MCF 10A (cell line): ENCODE measurements around the gene ARHGAP42. TPM values are rescaled to one million over a fixed set of nuclear protein-coding genes. Genes with fewer than 3 reads are reported as not detected.
A peak's percentile ranks its signal among the peaks of the same experiment; 100 is the strongest.

Source experiments
- BruUV-seq: library from RNA; stranded (reverse); fragments of 400-500 nt; replicated peaks from 2 replicates; lab custom pipeline; 2021; lab: Mats Ljungman, UMichigan
- CTCF ChIA-PET: fragments of 300-600 bp; sonication (Branson Sonifier 250); formaldehyde crosslinking; extraction: SDS; loops from one replicate; lab custom pipeline; 2021; ENCODE audit warnings: antibody characterized with exemption, inconsistent platforms; lab: Yijun Ruan, JAX
- POLR2A ChIA-PET: fragments of 300-600, 350-650 bp; sonication (Branson Sonifier 250); formaldehyde crosslinking; extraction: SDS; loops from one replicate; lab custom pipeline; 2020; ENCODE audit warnings: antibody characterized with exemption, inconsistent platforms; lab: Yijun Ruan, JAX
- DNase-seq: peaks from one replicate; pipeline ENCODE4 v3.0.0-alpha.2; 2018; ENCODE audit not compliant: unreplicated experiment
- H3K27ac Mint-ChIP-seq: one replicate; pipeline ENCODE4 v1.8.0; 2022; ENCODE audit warnings: mild to moderate bottlenecking, low read depth, mixed read lengths; ENCODE audit not compliant: unreplicated experiment
- H3K27me3 Mint-ChIP-seq: one replicate; pipeline ENCODE4 v1.8.0; 2022; ENCODE audit warnings: mixed read lengths; ENCODE audit not compliant: insufficient read depth, unreplicated experiment
- H3K36me3 Mint-ChIP-seq: one replicate; pipeline ENCODE4 v1.8.0; 2022; ENCODE audit warnings: mild to moderate bottlenecking, moderate library complexity, mixed read lengths; ENCODE audit not compliant: insufficient read depth, unreplicated experiment
- H3K4me1 Mint-ChIP-seq: one replicate; pipeline ENCODE4 v1.8.0; 2022; ENCODE audit warnings: mixed read lengths; ENCODE audit not compliant: insufficient read depth, unreplicated experiment
- H3K4me3 Mint-ChIP-seq: one replicate; pipeline ENCODE4 v1.8.0; 2022; ENCODE audit warnings: mild to moderate bottlenecking, moderate library complexity, mixed read lengths; ENCODE audit not compliant: unreplicated experiment
- H3K9me3 Mint-ChIP-seq: one replicate; pipeline ENCODE4 v1.8.0; 2022; ENCODE audit warnings: mixed read lengths; ENCODE audit not compliant: unreplicated experiment
- CTCF ChIP-seq: fragments of 200-600 bp; IDR thresholded peaks from one replicate; pipeline ENCODE4 v1.8.0; 2022; ENCODE audit warnings: antibody characterized with exemption, mild to moderate bottlenecking; ENCODE audit not compliant: unreplicated experiment
- intact Hi-C: fragments of 100-400 bp; cut with micrococcal nuclease; formaldehyde crosslinking; loops from 2 replicates; pipeline ENCODE4 v1.14.1; 2022
- total RNA-seq: library from RNA; stranded (reverse); gene quantifications from 2 replicates; pipeline ENCODE4 v1.2.3, GENCODE V29; 2022

The ARHGAP42 gene
- total RNA-seq, 1 experiment from 2014 or later, result 2.5 TPM

- intact Hi-C loops, result no loop called here
- H3K27ac Mint-ChIP-seq, result no peak overlapping the region
- DNase-seq, result no peak
- no peaks in the 10 kb centered on the region for H3K27me3 Mint-ChIP-seq
- H3K4me1 Mint-ChIP-seq, result no peaks in the 10 kb centered on the region
- BruUV-seq, result no TSS peak
- TF ChIP-seq CTCF, result no peak
- CTCF ChIA-PET, result interaction anchor here (1.1 to 4.5 kb wide), 2 partner anchors 11 to 464 kb away, joined by 5 to 17 read pairs; no protein-coding TSS in a partner anchor
- H3K4me3 Mint-ChIP-seq, result no peak overlapping the region
- POLR2A ChIA-PET, result no interaction called here
- H3K9me3 Mint-ChIP-seq, result no peaks in the 10 kb centered on the region
- no peaks in the 10 kb centered on the region for H3K36me3 Mint-ChIP-seq
Observed at GRCh38 chr11:100972046-100972445, 285.0 kb downstream of the ARHGAP42 start.

- no TSS peak for BruUV-seq
- intact Hi-C loops, result no loop called here
- TF ChIP-seq CTCF, result no peak
- no peak for DNase-seq
- ChIA-PET POLR2A (no interaction called here), CTCF (interaction anchor here (0.6 to 7.7 kb wide), 6 partner anchors 137 to 460 kb away, joined by 3 to 183 read pairs (median 3); no protein-coding TSS in a partner anchor)
- no peaks in the 10 kb centered on the region for H3K36me3 Mint-ChIP-seq
- no peaks in the 10 kb centered on the region for H3K4me1 Mint-ChIP-seq
- H3K9me3 Mint-ChIP-seq, result no peaks in the 10 kb centered on the region
- no peak overlapping the region for H3K27ac Mint-ChIP-seq
- H3K4me3 Mint-ChIP-seq, result no peak overlapping the region
- no peaks in the 10 kb centered on the region for H3K27me3 Mint-ChIP-seq
Observed at GRCh38 chr11:100978442-100978841, 291.4 kb downstream of the ARHGAP42 start.

- no peaks in the 10 kb centered on the region for H3K4me1 Mint-ChIP-seq
- H3K4me3 Mint-ChIP-seq, result no peak overlapping the region
- H3K9me3 Mint-ChIP-seq, result no peaks in the 10 kb centered on the region
Observed at GRCh38 chr11:100978939-100979338, 291.9 kb downstream of the ARHGAP42 start.

GRCh38 chr11:100980156-100980555 lies 293.1 kb downstream of the ARHGAP42 start:
- no TSS peak for BruUV-seq
- Mint-ChIP-seq H3K27me3 (no peaks in the 10 kb centered on the region), H3K9me3 (no peaks in the 10 kb centered on the region), H3K4me1 (no peaks in the 10 kb centered on the region), H3K27ac (no peak overlapping the region), H3K36me3 (no peaks in the 10 kb centered on the region), H3K4me3 (no peak overlapping the region)
- TF ChIP-seq CTCF, result no peak
- peak; percentile 30 for DNase-seq
- ChIA-PET POLR2A (no interaction called here), CTCF (interaction anchor here (0.6 to 7.7 kb wide), 26 partner anchors 19 to 1378 kb away, joined by 3 to 183 read pairs (median 4); no protein-coding TSS in a partner anchor)
- intact Hi-C loops, result loop anchor here (1.0 kb wide), 1 partner anchor 456 kb away; no protein-coding TSS in a partner anchor

More at GRCh38 chr11:100978939-100979338, 291.9 kb downstream of the ARHGAP42 start:
- intact Hi-C loops, result no loop called here
- Mint-ChIP-seq H3K27ac (no peak overlapping the region), H3K27me3 (no peaks in the 10 kb centered on the region), H3K36me3 (no peaks in the 10 kb centered on the region)
- no TSS peak for BruUV-seq
- ChIA-PET POLR2A (no interaction called here), CTCF (interaction anchor here (0.7 to 7.7 kb wide), 5 partner anchors 36 to 459 kb away, joined by 3 to 183 read pairs (median 3); no protein-coding TSS in a partner anchor)
- no peak for TF ChIP-seq CTCF
- DNase-seq, result no peak
